ENCODE data around the gene TRIM54. TPM values are rescaled to one million over a fixed set of nuclear protein-coding genes. Genes with fewer than 3 reads are reported as not detected.
A peak's percentile ranks its signal among the peaks of the same experiment; 100 is the strongest.

Gene TRIM54
- total RNA-seq, 1 experiment from 2014 or later, result 2.8 TPM

DNA sequence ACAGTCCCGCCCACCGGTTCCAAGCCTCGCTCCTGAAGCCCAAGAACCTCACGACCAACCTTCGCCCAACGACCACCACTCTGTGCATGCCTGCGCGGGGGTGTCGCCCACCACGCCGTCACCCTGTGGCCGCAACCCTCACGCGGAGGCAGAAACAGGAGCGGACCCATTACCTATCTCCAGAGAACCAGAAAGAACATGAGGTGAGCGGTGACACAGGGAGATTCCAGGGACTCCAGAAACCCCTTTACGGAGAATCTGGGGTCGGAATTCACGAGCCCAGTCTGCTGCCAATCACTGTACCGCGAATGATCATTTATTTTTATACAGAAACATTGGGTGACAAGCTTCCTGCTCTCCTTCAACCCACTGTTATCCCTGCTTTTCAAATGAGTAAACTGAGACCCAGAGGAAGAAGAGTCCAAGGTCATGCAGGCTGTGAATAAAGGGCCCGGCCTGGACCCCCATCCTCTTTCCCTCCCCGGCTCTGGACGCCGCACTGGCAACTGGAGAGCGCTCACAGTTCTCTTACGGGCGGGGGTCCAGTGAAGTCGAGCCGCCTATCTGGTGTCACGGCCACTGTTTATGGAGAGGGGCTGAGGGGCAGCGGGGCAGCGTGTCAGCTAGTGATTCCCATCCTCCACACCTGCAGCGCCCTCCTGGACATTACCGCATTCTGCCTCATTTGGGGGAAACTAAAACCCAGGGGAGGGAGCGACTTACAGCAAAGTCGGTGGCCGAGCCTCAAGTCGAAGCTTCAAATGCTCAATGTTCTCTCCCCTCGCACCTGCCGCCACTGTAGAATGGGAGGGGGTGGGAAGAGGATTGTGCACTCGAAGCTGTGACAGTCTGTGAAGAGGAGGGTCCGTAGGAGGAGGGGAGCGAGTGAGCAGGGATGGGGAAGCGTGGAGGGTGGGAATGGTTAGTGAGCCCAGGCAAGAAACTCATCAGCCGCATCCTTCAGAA lies 18.7 kb upstream of the TRIM54 start:
- peaks cover 4% of the 10 kb centered on the region for H3K27me3 ChIP-seq (replicated peaks; ENCODE audit: insufficient read depth, low read depth, low read length, poor library complexity)

DNA sequence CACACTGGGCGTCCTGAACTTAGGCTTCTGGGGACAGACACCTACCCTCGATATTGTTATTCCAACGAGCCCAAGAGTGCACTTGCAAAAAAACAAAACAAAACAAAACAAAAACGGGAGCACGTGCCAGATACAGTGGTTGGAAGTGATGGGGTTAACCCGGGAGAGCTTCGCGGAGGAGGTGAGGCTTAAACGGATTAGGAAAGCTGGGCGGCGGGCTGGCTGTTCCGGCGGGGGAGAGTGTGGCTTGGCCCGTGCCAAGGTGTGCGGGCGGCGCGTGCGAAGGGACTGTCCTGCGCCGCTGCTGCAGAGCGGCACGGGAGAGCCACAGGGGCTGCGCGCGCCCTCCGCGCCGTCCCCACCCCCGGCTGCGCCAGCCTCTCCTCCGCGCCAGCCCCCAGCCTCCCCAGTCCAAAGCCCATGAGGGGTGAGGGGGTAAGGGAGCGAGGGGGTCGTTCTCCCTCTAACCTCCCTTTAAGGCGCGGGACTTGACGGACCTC lies 17.9 kb upstream of the TRIM54 start:
- Histone ChIP-seq H3K27me3 (replicated peaks; ENCODE audit: insufficient read depth, low read depth, low read length, poor library complexity) (peaks cover 4% of the 10 kb centered on the region), H3K9me3 (ENCODE audit: low read depth, low read length, poor library complexity, severe bottlenecking) (no peaks in the 10 kb centered on the region), H3K4me1 (ENCODE audit: insufficient read depth, low read length, poor library complexity, severe bottlenecking) (peaks cover 11% of the 10 kb centered on the region), H3K4me3 (ENCODE audit: low read depth, low read length, poor library complexity, severe bottlenecking) (peak overlapping the region; percentile 92), H3K36me3 (ENCODE audit: insufficient read depth, low read length, poor library complexity, severe bottlenecking) (no peaks in the 10 kb centered on the region), H3K27ac (ENCODE audit: low read depth, low read length, poor library complexity, severe bottlenecking) (no peak overlapping the region)
- peak; percentile 42 for DNase-seq (ENCODE audit: low spot score)
- ChIA-PET CTCF (interaction anchor here (0.5 to 2.4 kb wide), 3 partner anchors 16 to 45 kb away, joined by 3 to 12 read pairs (median 4); no protein-coding TSS in a partner anchor), POLR2A (ENCODE audit: low non-redundant PET) (interaction anchor here (0.6 kb wide), 1 partner anchor 353 kb away, joined by 3 read pairs; no protein-coding TSS in a partner anchor)
- intact Hi-C loops (cut with micrococcal nuclease; ENCODE audit: unreplicated experiment), result loop anchor here (5.0 kb wide), 3 partner anchors 38 to 108 kb away; partner anchors contain the start of genes EIF2B4 and SNX17
- TF ChIP-seq, protein P1, sequence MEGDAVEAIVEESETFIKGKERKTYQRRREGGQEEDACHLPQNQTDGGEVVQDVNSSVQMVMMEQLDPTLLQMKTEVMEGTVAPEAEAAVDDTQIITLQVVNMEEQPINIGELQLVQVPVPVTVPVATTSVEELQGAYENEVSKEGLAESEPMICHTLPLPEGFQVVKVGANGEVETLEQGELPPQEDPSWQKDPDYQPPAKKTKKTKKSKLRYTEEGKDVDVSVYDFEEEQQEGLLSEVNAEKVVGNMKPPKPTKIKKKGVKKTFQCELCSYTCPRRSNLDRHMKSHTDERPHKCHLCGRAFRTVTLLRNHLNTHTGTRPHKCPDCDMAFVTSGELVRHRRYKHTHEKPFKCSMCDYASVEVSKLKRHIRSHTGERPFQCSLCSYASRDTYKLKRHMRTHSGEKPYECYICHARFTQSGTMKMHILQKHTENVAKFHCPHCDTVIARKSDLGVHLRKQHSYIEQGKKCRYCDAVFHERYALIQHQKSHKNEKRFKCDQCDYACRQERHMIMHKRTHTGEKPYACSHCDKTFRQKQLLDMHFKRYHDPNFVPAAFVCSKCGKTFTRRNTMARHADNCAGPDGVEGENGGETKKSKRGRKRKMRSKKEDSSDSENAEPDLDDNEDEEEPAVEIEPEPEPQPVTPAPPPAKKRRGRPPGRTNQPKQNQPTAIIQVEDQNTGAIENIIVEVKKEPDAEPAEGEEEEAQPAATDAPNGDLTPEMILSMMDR (conservative IDR thresholded peaks at IDR 0.05; ENCODE audit: low read depth, low read length), result no peak
- no peak for TF ChIP-seq EZH2 (IDR thresholded peaks at IDR 0.05; ENCODE audit: borderline replicate concordance, low read depth, low read length, poor library complexity, severe bottlenecking)
- no TSS peak for BruUV-seq (replicated peaks)

More for the DNA sequence above, 18.7 kb upstream of the TRIM54 start:
- Histone ChIP-seq H3K9me3 (ENCODE audit: low read depth, low read length, poor library complexity, severe bottlenecking) (no peaks in the 10 kb centered on the region), H3K36me3 (ENCODE audit: insufficient read depth, low read length, poor library complexity, severe bottlenecking) (peaks cover 1% of the 10 kb centered on the region), H3K4me3 (ENCODE audit: low read depth, low read length, poor library complexity, severe bottlenecking) (peak overlapping the region; percentile 92), H3K27ac (ENCODE audit: low read depth, low read length, poor library complexity, severe bottlenecking) (peak overlapping the region; percentile 80), H3K4me1 (ENCODE audit: insufficient read depth, low read length, poor library complexity, severe bottlenecking) (peaks cover 11% of the 10 kb centered on the region)
- no peak for DNase-seq (ENCODE audit: low spot score)
- no TSS peak for BruUV-seq (replicated peaks)
- CTCF ChIA-PET, result interaction anchor here (1.1 to 1.4 kb wide), 2 partner anchors 16 to 39 kb away, joined by 3 to 6 read pairs; no protein-coding TSS in a partner anchor
- intact Hi-C loops (cut with micrococcal nuclease; ENCODE audit: unreplicated experiment), result loop anchor here (5.0 kb wide), 3 partner anchors 39 to 109 kb away; partner anchors contain the start of genes EIF2B4 and SNX17
- no peak for TF ChIP-seq EZH2 (IDR thresholded peaks at IDR 0.05; ENCODE audit: borderline replicate concordance, low read depth, low read length, poor library complexity, severe bottlenecking)
- TF ChIP-seq, protein P1 (conservative IDR thresholded peaks at IDR 0.05; ENCODE audit: low read depth, low read length), result no peak
- POLR2A ChIA-PET (ENCODE audit: low non-redundant PET), result no interaction called here

DNA sequence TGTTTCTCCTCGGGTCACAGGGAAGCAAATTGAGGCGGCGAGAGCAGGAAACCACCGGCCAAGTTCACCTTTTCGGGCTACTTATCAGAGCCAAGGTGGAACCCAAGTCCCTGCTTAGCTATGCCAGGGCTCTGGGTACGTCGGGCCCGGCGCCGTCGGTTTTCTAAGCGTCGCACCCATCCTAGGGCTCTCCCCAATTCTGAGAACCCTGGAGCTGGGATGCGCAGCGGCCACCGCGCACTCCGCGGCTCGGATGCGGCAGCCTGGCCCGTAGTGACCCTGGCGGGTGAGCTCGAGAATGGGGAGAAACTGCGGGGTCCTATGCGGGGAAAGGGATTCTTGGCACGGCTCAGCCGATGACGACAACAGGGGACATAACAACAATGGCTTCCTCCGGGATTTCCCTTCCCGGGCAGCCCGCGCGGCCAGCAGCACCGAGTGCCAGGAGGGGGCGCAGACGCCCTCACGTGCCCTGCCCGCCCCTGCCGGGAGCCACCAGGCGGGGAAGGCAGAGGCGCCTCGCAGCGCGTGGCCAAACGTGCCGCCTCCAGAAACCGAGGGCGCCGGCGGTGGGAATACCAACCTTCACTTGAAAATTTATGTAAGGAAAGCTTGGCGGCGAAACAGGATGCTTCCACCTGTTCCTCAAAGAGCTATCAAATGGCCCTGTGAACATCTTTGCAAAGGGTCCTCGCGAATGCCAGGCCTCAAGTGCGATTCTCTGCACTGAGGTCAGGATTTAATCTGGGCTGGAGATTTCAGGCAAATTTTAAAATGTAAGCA lies 17.3 kb upstream of the TRIM54 start:
- ChIA-PET CTCF (interaction anchor here (0.5 to 2.4 kb wide), 6 partner anchors 13 to 44 kb away, joined by 3 to 12 read pairs (median 3); partner anchors contain the start of gene TRIM54), POLR2A (ENCODE audit: low non-redundant PET) (interaction anchor here (0.5 to 0.6 kb wide), 2 partner anchors 228 to 354 kb away, joined by 3 to 11 read pairs; no protein-coding TSS in a partner anchor)
- no peaks in the 10 kb centered on the region for H3K9me3 ChIP-seq (ENCODE audit: low read depth, low read length, poor library complexity, severe bottlenecking)
- H3K4me1 ChIP-seq (ENCODE audit: insufficient read depth, low read length, poor library complexity, severe bottlenecking), result peaks cover 11% of the 10 kb centered on the region
- no TSS peak for BruUV-seq (replicated peaks)
- H3K27ac ChIP-seq (ENCODE audit: low read depth, low read length, poor library complexity, severe bottlenecking), result no peak overlapping the region
- peaks cover 4% of the 10 kb centered on the region for H3K27me3 ChIP-seq (replicated peaks; ENCODE audit: insufficient read depth, low read depth, low read length, poor library complexity)
- DNase-seq (ENCODE audit: low spot score), result peak; percentile 91
- peak overlapping the region; percentile 92 for H3K4me3 ChIP-seq (ENCODE audit: low read depth, low read length, poor library complexity, severe bottlenecking)
- TF ChIP-seq, protein P1 (conservative IDR thresholded peaks at IDR 0.05; ENCODE audit: low read depth, low read length), result peak; percentile 91
- TF ChIP-seq EZH2 (IDR thresholded peaks at IDR 0.05; ENCODE audit: borderline replicate concordance, low read depth, low read length, poor library complexity, severe bottlenecking), result no peak
- intact Hi-C loops (cut with micrococcal nuclease; ENCODE audit: unreplicated experiment), result loop anchor here (5.0 kb wide), 3 partner anchors 37 to 107 kb away; partner anchors contain the start of genes EIF2B4 and SNX17
- no peaks in the 10 kb centered on the region for H3K36me3 ChIP-seq (ENCODE audit: insufficient read depth, low read length, poor library complexity, severe bottlenecking)

Data from A673 (cell line).